T-cell (primary cell): Measurements from ENCODE around the gene FLG2. TPM values are rescaled to one million over a fixed set of nuclear protein-coding genes. Genes with fewer than 3 reads are reported as not detected.

Source experiments
- total RNA-seq, 35 experiments: library from RNA in 6 of 35; stranded (reverse) in 6 of 35; fragments of 120-200 nt in 1 of 35; gene quantifications; one replicate each; pipeline versions ENCODE4 v1.2.1 to v1.2.4 and lab custom pipeline; 2013 to 2026

The FLG2 gene
- total RNA-seq, 5 donors from 2014 or later (not counting 1 experiment from before 2014, with no cell fraction given): not detected

Other genes starting within 250 kb of the FLG2 start
- under 1 TPM in 1 of 5 donors, not detected in 4; 0.03 TPM for gene TCHH, start 244.6 kb downstream of the FLG2 start, total RNA-seq
- gene RPTN, start 200.8 kb downstream of the FLG2 start, total RNA-seq: not detected
- gene HRNR, start 135.8 kb downstream of the FLG2 start, total RNA-seq: not detected
- gene FLG, start 34.8 kb downstream of the FLG2 start, total RNA-seq: not detected
- not detected for gene CRNN, start 54.3 kb upstream of the FLG2 start, total RNA-seq
- not detected for gene LCE5A, start 150.8 kb upstream of the FLG2 start, total RNA-seq
- not detected for gene CRCT1, start 154.5 kb upstream of the FLG2 start, total RNA-seq
- gene LCE3E, start 206.8 kb upstream of the FLG2 start, total RNA-seq: not detected
- not detected for gene LCE3D, start 220.5 kb upstream of the FLG2 start, total RNA-seq
- not detected for gene LCE3C, start 240.2 kb upstream of the FLG2 start, total RNA-seq